ENCODE results near the gene PEX14.

Gene PEX14

GRCh38 chr1:10652626-10653025 lies 177.9 kb downstream of the PEX14 start:
- no peak for DNase-seq

DNA sequence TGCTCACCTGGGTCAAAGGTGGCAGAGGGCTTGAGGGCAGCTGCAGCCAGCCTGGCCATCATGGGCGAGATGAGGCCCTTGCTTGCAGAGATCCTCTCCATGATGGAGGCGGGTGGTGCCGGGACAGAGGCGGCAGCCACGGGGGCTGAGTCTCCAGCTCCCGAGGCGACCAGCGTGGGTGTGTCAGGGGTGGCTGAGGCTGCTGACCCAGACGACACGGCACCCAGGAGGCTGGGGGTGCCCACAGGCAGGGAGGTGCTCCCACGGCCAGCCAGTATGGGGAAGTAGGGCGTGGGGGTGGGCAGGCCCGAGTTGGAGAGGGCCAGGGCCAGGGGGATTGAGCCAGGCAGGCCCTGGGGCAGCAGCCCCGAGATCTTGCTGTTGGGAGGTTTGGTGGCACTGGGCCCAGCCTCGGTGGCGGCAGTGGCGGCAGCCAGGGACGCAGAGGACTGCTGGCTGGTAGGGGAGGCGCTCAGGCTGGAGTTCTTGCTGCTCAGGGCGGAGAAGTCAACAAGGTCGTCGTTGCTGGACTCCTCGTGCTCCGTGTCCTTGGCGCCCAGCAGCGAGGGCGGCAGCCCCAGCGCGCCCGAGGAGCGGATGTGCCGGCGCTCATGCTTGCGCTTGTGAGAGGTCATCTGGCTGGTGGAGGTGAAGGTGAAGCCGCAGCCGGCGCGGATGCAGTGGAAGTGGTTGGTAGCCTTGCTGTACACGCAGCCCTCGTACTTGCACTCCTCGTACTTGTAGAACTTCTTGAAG lies 178.8 kb downstream of the PEX14 start:
- DNase-seq: no peak

DNA sequence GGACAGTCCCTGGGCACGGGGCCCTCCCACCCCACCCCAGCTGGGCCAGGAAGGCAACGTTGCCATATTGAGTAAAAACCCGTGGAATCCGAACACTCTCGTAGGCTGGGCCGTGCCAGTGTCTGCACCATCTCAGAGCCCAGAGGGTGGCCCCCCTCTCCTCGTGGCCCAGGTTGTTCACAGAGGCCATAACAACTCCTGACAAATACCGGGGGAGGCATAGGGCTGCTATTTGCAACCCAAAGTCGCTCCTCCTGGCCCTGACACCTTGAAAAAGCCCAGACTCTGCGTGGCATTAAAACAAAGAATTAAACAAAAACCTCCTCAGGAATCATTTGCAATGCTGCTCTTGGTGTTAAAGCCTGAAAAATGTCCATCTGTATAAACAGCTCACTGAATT lies 180.3 kb downstream of the PEX14 start:
- no peak for DNase-seq

DNA sequence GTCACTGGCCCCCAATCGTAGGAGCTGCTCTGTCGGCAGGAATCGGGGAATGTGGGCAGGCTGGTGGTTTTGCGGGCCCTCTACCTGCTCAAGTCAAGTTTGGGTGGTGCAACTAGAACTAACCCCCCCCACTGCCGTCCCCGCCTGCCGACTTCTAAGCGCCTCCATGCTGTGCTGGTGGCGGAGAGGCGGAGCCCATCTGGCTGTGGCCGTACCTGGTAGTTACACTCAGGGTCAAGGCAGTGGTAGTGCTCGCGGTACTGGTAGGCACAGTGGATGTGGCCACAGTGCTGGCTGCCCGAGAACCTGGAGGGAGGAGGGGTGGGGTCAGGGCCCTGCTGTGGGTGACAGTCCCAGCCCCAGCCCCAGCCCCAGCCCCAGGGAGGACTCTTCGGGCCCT lies 181.7 kb downstream of the PEX14 start:
- no peak for DNase-seq

DNA sequence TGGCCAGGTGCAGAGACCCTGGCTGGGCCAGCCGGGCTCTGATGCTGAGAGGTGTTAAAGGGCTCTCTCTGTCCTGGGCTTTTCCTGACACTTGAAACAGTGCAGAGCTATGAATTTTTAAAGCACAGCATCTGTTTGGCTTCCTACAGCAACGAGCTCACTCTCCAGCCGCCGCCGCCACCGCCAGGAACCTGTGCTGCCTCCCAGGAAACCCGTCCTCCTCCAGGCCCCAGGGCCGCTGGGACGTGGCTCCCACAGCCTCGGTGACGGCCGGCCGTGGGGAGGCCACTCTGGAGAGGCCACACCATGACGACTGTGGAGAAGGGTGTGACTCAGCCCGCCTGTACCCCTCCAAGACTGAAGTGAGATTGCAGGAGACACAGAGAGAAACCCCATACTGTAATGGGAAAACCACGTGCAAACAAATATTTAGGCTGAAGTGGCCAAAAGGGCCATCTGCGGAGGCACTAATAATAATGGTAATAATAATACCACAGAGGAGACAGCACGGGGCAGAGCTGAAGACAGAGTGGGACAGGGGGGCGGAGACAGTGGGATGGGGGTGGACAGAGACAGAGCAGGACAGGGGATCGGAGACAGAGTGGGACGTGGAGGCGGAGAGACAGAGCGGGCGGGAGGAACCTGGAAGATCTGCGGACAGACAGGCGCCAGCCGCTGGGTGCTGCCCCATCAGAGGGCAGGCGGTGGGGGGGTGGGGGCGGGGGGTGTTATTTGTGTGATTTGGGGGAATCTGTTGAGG lies 182.5 kb downstream of the PEX14 start:
- DNase-seq: no peak

- no peak for DNase-seq
Observed at GRCh38 chr1:10658396-10659066, 183.8 kb downstream of the PEX14 start.

- DNase-seq: no peak
Observed at GRCh38 chr1:10659218-10659617, 184.5 kb downstream of the PEX14 start.

DNA sequence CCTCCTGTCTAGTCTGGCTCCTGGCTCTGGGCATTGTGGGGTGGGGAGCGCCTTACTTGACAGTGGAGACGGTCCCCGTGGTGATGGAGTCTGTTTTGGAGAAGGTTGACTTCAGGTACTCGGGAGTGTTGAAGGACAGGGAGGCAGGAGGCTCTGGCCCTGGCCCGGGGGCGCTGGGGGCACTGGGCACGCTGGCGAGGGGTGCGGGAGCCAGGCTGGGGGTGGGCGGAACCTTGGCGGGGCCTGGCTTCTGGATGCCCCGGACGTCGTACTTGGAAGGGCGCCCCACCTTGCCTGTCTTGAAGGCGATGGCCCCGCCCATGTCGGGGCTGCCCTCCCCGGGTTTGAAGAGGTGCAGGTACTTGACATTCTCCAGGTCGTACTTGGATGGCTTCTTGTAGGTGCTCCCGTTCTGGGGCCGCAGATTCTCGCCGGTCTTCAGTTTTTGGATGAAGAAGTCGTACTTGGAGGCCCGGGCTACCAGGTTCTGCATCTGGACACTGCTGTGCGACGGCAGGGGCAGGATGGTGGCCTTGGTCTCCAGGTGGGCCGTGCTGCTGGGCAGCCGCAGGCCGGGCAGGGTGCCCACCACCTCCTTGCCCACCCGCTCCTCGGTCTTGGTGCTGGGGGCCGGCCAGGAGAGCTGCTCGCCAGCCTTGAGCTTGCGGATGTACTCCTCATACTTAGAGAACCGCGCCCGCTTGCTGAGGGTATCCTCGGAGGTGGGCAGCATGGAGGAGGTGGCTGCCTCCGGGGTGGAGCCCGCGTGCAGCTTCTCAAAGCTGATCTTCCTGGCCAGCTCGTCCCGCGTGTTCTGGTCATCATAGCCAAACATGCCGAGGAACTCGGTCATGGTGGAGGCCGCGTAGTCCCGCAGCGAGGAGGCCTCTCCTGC lies 185.1 kb downstream of the PEX14 start:
- no peak for DNase-seq

DNA sequence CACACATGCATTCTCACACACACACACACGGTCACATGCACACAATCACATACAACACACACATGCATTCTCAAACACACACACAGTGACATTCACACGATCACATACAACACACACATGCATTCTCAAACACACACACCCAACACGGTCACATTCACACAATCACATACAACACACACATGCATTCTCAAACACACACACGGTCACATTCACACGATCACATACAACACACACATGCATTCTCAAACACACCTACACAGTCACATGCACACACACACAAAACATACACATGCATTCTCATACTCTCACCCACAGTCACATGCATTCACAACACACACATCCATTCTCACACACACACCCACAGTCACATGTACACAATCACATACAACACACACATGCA lies 186.7 kb downstream of the PEX14 start:
- no peak for DNase-seq

DNA sequence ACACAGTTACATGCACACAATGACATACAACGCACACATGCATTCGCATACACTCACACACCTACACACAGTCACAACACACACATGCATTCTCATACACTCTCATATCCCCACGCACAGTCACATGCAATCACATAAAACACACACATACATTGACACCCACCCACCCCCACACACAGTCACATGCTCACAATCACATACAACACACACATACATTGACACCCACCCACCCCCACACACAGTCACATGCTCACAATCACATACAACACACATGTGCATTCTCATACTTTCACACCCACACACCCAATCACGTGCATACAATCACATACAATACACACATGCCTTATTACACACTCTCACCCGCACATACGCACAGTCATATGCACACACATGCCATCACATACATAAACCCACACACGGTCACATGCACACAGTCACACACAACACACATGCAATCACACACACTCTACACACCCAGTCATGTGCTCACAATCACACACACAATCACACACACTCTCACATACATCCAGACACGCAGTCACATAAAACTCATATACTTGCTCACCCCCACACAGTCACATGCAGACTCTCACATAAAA lies 187.4 kb downstream of the PEX14 start:
- DNase-seq: no peak

DNA sequence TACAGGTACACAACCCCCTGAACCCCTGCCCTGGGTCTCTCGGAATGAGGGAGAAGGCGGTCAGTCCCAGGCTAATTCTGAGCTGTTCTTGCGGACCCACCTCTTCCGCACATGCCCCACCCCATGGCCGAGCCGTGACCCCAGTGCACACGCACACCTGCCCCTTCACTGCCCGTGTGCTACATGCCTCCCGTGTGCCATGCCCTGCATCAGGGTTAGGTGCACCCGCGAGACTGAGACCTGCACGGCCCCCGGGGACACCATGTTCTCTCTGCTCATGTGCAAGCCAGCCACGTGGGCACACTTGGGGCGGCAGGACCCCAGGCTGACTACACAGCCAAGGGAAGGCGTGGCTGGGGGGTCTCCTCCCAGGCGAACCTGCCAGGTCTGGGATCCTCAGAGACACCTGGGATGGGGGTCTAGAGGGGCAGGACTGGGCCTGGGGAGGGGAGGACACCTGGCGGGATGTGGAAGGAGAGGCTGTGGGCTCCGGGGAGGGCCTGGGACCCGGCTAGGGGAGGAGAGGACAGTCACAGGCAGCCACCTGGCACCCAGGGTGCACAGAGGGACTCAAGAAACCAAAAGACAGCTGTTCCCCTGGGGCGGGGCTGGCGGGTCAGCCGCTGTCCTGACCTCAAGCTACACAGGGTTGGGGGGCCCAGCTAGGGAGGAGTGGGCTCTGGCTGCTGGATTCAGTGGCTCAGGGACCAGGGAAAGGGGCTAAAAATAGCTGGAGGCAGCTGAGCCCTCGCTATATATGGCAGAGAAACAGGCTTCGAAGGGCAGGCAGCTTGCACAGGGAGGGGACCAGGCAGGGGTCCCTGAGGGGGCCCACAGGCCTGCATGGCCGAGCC lies 188.3 kb downstream of the PEX14 start:
- DNase-seq: no peak

- no peak for DNase-seq
Observed at GRCh38 chr1:10663678-10664035, 188.9 kb downstream of the PEX14 start.

GRCh38 chr1:10664251-10664650 lies 189.5 kb downstream of the PEX14 start:
- no peak for DNase-seq

GRCh38 chr1:10665226-10665625 lies 190.5 kb downstream of the PEX14 start:
- no peak for DNase-seq

GRCh38 chr1:10665930-10666850 lies 191.4 kb downstream of the PEX14 start:
- DNase-seq: no peak

- DNase-seq: no peak
Observed at GRCh38 chr1:10667861-10668761, 193.4 kb downstream of the PEX14 start.

GRCh38 chr1:10669570-10669969 lies 194.8 kb downstream of the PEX14 start:
- DNase-seq: no peak

DNA sequence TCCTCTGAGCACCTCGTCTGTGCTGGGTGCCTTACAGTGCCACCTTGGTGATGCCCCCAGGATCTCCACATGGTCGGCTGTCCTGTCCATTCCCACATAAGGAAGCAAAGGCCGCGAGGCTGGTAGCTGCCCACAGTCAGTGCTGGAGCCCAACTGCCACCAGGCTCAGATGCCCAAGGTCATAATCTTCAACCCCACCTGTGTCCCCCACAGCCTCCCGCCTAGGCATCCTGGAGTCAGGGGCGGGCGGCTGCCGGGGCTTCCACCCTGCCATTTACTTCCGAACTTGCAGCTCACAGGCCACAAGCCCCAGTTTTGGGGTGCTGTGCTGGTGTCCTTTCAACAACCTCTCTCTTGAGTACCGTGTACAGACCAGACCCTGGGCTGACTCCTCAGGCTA lies 195.4 kb downstream of the PEX14 start:
- DNase-seq: no peak

DNA sequence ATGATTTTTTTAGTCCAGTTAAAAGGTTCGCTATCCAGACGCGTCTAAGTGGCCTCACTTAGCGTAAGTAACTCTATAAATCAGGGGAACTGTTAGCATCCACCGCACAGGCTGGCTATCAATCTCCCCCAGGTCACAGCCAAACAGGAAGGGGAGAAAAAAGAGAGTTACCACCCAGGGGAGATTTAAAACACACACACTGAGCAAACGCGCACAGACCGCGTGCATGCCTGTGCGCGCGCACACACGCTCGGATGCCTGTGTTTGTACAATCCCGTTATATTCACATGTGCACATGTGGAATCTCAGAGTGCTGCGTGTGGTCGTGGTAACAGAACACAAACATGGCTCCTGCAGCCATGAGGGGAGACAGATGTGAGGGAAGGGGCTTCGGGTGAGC lies 196.3 kb downstream of the PEX14 start:
- no peak for DNase-seq

Measured in stimulated activated CD4-positive, alpha-beta T cell treated with anti-CD3 and anti-CD28 coated beads, Interleukin-1b, Interleukin-23, amount 100 ng/mL, for 48 hours (primary cell).